Glutamatergic neuron (in vitro differentiated cells): ENCODE measurements around the gene INIP. TPM values are rescaled to one million over a fixed set of nuclear protein-coding genes. Genes with fewer than 3 reads are reported as not detected.
"Not testable (repeated sequence)": the region's sequence is repeated elsewhere in the genome, so short reads cannot be mapped to it uniquely, and the experiment has no call there.

Source experiments
- DNase-seq: peaks from one replicate; pipeline ENCODE4 v3.0.0; 2022
- H3K27ac Mint-ChIP-seq: one replicate; pipeline ENCODE4 v1.8.0; 2020; ENCODE audit warnings: mild to moderate bottlenecking, mixed read lengths, inconsistent platforms; ENCODE audit not compliant: unreplicated experiment
- H3K27me3 Mint-ChIP-seq: one replicate; pipeline ENCODE4 v1.8.0; 2020; ENCODE audit warnings: mild to moderate bottlenecking, moderate library complexity, mixed read lengths, inconsistent platforms; ENCODE audit not compliant: unreplicated experiment
- H3K36me3 Mint-ChIP-seq: one replicate; pipeline ENCODE4 v1.8.0; 2020; ENCODE audit warnings: mild to moderate bottlenecking, mixed read lengths, inconsistent platforms; ENCODE audit not compliant: unreplicated experiment
- H3K4me1 Mint-ChIP-seq: one replicate; pipeline ENCODE4 v1.8.0; 2020; ENCODE audit warnings: mild to moderate bottlenecking, low read depth, mixed read lengths, inconsistent platforms; ENCODE audit not compliant: unreplicated experiment
- H3K4me3 Mint-ChIP-seq: one replicate; pipeline ENCODE4 v1.8.0; 2020; ENCODE audit warnings: mild to moderate bottlenecking, mixed read lengths, inconsistent platforms; ENCODE audit not compliant: unreplicated experiment
- H3K9me3 Mint-ChIP-seq: one replicate; pipeline ENCODE4 v1.8.0; 2020; ENCODE audit warnings: mild to moderate bottlenecking, moderate library complexity, mixed read lengths, inconsistent platforms; ENCODE audit not compliant: unreplicated experiment
- total RNA-seq: library from RNA; stranded (reverse); fragmentation: NEBNext Ultra II Directional; extraction: Animal tissue kit (Norgen Biotek cat#: 25700); gene quantifications from one replicate; pipeline ENCODE4 v1.2.1, GENCODE V29; 2021; ENCODE audit not compliant: unreplicated experiment
- TF ChIP-seq, protein P1 (sequence below): fragments of 200-600 bp; sonication (generic); IDR thresholded peaks from one replicate; pipeline ENCODE4 v1.5.0; 2021; ENCODE audit not compliant: partially characterized antibody, unreplicated experiment

Gene INIP
- total RNA-seq, 1 donor from 2014 or later = 17.6 TPM

DNA sequence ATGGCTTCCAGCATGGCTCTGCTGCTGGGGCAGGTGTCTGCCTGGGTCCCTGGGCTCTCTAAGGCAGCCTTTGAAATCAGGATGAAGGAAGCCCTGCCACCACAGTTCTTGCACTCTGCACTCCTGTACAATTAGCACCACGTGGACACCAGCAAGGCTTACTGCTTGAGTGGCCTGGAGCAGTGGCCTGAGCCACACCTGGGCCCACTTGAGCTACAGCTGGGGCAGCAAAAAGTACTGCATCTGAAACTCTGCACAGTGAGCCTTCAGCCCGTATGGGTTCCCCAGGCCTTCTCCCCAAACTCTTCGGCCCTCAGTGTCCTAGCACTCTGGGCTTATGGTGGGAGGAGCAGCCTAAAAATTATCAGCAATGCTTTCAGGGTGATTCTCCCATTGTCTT is 8.0 kb upstream of the INIP start:
- Mint-ChIP-seq H3K9me3 (no peaks in the 10 kb centered on the region), H3K4me3 (no peak overlapping the region), H3K36me3 (no peaks in the 10 kb centered on the region), H3K4me1 (no peaks in the 10 kb centered on the region), H3K27ac (no peak overlapping the region), H3K27me3 (no peaks in the 10 kb centered on the region)
- TF ChIP-seq, protein P1, sequence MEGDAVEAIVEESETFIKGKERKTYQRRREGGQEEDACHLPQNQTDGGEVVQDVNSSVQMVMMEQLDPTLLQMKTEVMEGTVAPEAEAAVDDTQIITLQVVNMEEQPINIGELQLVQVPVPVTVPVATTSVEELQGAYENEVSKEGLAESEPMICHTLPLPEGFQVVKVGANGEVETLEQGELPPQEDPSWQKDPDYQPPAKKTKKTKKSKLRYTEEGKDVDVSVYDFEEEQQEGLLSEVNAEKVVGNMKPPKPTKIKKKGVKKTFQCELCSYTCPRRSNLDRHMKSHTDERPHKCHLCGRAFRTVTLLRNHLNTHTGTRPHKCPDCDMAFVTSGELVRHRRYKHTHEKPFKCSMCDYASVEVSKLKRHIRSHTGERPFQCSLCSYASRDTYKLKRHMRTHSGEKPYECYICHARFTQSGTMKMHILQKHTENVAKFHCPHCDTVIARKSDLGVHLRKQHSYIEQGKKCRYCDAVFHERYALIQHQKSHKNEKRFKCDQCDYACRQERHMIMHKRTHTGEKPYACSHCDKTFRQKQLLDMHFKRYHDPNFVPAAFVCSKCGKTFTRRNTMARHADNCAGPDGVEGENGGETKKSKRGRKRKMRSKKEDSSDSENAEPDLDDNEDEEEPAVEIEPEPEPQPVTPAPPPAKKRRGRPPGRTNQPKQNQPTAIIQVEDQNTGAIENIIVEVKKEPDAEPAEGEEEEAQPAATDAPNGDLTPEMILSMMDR = no peak
- no peak for DNase-seq

DNA sequence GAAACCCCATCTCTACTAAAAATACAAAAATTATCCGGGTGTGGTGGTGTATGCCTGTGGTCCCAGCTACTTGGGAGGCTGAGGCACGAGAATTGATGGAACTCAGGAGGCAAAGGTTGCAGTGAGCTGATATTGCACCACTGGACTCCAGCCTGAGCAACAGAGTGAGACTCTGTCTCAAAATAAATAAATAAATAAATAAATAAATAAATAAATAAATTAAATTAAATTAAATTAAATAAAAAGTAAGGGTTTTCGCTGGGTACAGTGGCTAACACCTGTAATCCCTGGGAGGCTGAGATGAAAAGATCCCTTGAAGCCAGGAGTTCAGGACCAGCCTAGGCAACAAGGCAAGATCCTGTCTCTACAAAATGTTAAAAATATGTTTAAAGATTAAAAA is 4.8 kb upstream of the INIP start:
- not testable (repeated sequence) for H3K9me3 Mint-ChIP-seq, H3K27ac Mint-ChIP-seq, H3K4me1 Mint-ChIP-seq

DNA sequence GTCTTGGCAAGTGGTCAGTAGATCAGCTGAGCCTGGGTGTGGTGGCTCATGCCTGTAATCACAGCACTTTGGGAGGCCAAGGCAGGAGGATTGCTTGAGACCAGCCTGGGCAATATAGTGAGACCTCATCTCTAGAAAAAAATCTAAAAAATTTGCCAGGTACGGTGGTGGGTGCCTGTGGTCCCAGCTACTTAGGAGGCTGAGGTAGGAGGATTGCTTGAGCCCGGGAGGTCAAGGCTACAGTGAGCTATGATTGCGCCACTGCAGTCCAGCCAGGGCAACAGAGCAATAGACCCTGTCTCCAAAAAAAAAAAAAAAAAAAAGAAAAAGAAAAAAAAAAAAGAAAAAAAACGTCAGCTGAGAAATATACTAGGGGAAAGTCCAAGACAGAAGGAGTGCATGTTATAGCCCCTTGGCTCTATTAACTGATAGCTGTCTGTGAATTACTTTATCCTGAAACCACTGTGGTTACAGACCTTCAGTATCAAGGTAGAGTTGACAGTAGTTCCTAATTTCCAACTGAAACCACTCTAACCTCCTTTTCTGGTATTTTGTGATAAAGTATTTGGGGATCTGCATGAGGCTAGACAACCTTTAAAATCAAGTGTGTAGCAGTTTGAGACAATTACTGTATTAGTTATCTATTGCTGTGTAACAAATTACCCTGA is 2.3 kb upstream of the INIP start:
- peaks cover 9% of the 10 kb centered on the region for H3K27me3 Mint-ChIP-seq
- TF ChIP-seq, protein P1 = no peak
- DNase-seq = no peak
- H3K4me3 Mint-ChIP-seq = no peak overlapping the region
- H3K9me3 Mint-ChIP-seq = peaks cover 9% of the 10 kb centered on the region
- H3K27ac Mint-ChIP-seq = no peak overlapping the region
- peaks cover 4% of the 10 kb centered on the region for H3K4me1 Mint-ChIP-seq
- H3K36me3 Mint-ChIP-seq = no peaks in the 10 kb centered on the region

More for the DNA sequence above, 4.8 kb upstream of the INIP start:
- not testable (repeated sequence) for H3K36me3 Mint-ChIP-seq, H3K27me3 Mint-ChIP-seq, DNase-seq, H3K4me3 Mint-ChIP-seq

DNA sequence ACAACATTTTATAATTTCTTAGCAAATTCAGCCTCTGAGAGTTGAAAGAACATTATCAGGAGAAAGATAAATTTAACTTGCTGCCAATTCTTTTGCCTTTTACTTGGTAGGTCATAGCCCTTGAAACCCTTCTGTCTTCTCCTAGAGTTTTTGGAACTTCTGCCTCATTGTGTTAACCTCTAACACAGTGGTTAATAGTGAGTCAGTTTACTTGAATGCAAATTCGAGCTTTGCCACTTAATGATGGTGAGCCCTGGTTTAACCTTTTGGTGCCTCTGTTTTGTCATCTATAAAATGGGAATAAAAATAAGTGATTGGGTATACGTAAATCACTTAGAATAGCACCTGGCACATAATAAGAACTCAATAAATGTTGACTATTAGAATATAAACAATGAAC is 1.8 kb upstream of the INIP start:
- Mint-ChIP-seq H3K4me3 (no peak overlapping the region), H3K27ac (no peak overlapping the region), H3K27me3 (peaks cover 9% of the 10 kb centered on the region), H3K9me3 (peaks cover 9% of the 10 kb centered on the region), H3K36me3 (no peaks in the 10 kb centered on the region), H3K4me1 (peaks cover 4% of the 10 kb centered on the region)
- TF ChIP-seq, protein P1 = no peak
- DNase-seq = no peak

DNA sequence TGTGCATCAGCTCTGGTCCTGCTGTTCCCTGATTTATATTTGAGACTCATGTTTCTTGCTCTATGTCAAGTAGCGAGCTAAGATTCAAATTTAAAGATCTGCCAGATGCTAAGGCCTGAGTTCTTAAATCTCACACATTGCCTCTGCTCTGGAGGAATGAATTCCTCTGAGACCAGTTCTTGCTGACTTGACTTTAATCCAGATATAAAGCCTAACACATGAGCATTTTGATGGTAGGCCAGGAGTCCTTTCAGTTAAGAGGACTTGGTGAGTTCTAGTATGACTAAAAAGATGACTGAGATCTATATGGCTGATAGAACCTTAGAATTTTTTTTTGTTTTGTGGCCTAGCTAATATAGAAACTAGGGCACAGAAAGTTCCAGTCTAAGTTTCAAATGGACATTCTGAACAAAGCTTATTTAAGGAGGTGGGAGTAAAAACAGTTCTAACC is 1.3 kb upstream of the INIP start:
- peaks cover 9% of the 10 kb centered on the region for H3K27me3 Mint-ChIP-seq
- no peak overlapping the region for H3K27ac Mint-ChIP-seq
- DNase-seq = no peak
- no peaks in the 10 kb centered on the region for H3K36me3 Mint-ChIP-seq
- H3K4me3 Mint-ChIP-seq = peak overlapping the region; percentile 80
- TF ChIP-seq, protein P1 = no peak
- H3K4me1 Mint-ChIP-seq = peaks cover 4% of the 10 kb centered on the region
- H3K9me3 Mint-ChIP-seq = peaks cover 9% of the 10 kb centered on the region
